GM20000 (cell line): ENCODE results near the gene PEF1.

Experiments
- DNase-seq: peaks from one replicate; pipeline ENCODE4 v3.0.0; 2012; ENCODE audit warnings: low spot score
- CTCF ChIP-seq: IDR thresholded peaks from 2 replicates; pipeline ENCODE4 v1.5.1; 2012; ENCODE audit warnings: mild to moderate bottlenecking, control low read depth; ENCODE audit errors: extremely low read depth, missing control alignments

PEF1 gene

GRCh38 chr1:31642366-31642765, 2.3 kb downstream of the PEF1 start:
- no peak for DNase-seq
- no peak for TF ChIP-seq CTCF

- no peak for DNase-seq
- no peak for TF ChIP-seq CTCF
Observed at GRCh38 chr1:31640964-31641363, 3.7 kb downstream of the PEF1 start.

GRCh38 chr1:31640179-31640578, 4.5 kb downstream of the PEF1 start:
- DNase-seq: no peak
- no peak for TF ChIP-seq CTCF

- no peak for TF ChIP-seq CTCF
- DNase-seq: no peak
Observed at GRCh38 chr1:31639543-31639942, 5.1 kb downstream of the PEF1 start.

- no peak for TF ChIP-seq CTCF
- no peak for DNase-seq
Observed at GRCh38 chr1:31637915-31638673, 6.6 kb downstream of the PEF1 start.

- no peak for DNase-seq
Observed at GRCh38 chr1:31633117-31633516, 11.6 kb downstream of the PEF1 start.

GRCh38 chr1:31632649-31633048, 12.0 kb downstream of the PEF1 start:
- TF ChIP-seq CTCF: no peak
- no peak for DNase-seq

More at GRCh38 chr1:31633117-31633516, 11.6 kb downstream of the PEF1 start:
- no peak for TF ChIP-seq CTCF
